H1 (cell line): Measurements from ENCODE around the gene GRID1. TPM values are rescaled to one million over a fixed set of nuclear protein-coding genes. Genes with fewer than 3 reads are reported as not detected.

ENCODE experiments used
- CTCF ChIA-PET: fragments of 300-600 bp; sonication (Branson Sonifier 250); formaldehyde crosslinking; loops from one replicate; lab custom pipeline; 2021; ENCODE audit not compliant: partially characterized antibody; lab: Charles Lee
- POLR2A ChIA-PET: fragments of 300-600 bp; sonication (Branson Sonifier 250); formaldehyde crosslinking; loops from one replicate; lab custom pipeline; 2021; ENCODE audit warnings: inconsistent platforms; ENCODE audit not compliant: partially characterized antibody; lab: Charles Lee
- DNase-seq, 2 experiments: peaks; one replicate each; pipeline versions ENCODE4 v3.0.0 to v3.0.0-alpha.2; 2010 to 2022; ENCODE audit warnings: low spot score in 2 of 2, low read depth in 1 of 2, mixed read lengths in 1 of 2
- FAIRE-seq: peaks from 2 replicates; lab custom pipeline; 2011; peaks lifted over from hg19 to GRCh38; lab: Jason Lieb, UNC
- H2AFZ ChIP-seq: 2 replicates; pipeline ENCODE4 v1.8.1; 2012; ENCODE audit warnings: low read length, inconsistent platforms
- H2AK5ac ChIP-seq: 2 replicates; pipeline ENCODE4 v1.6.1; 2013; ENCODE audit warnings: low read depth, low read length
- H2BK120ac ChIP-seq: replicated peaks from 2 replicates; pipeline ENCODE3; 2013; ENCODE audit warnings: low read depth, low read length, inconsistent platforms
- H2BK12ac ChIP-seq: 2 replicates; pipeline ENCODE4 v1.6.1; 2013; ENCODE audit warnings: low read depth, low read length
- H2BK15ac ChIP-seq: 2 replicates; pipeline ENCODE4 v1.6.1; 2013; ENCODE audit warnings: low read length
- H2BK20ac ChIP-seq: 2 replicates; pipeline ENCODE4 v1.6.1; 2013; ENCODE audit warnings: low read length
- H2BK5ac ChIP-seq: 2 replicates; pipeline ENCODE4 v1.6.1; 2013; ENCODE audit warnings: low read depth, low read length
- H3K14ac ChIP-seq: 2 replicates; pipeline ENCODE4 v1.6.1; 2013; ENCODE audit warnings: inconsistent platforms; ENCODE audit not compliant: insufficient read length
- H3K18ac ChIP-seq: 2 replicates; pipeline ENCODE4 v1.6.1; 2013; ENCODE audit warnings: low read length; ENCODE audit errors: extremely low read depth
- H3K23ac ChIP-seq: 2 replicates; pipeline ENCODE4 v1.6.1; 2013; ENCODE audit warnings: inconsistent platforms; ENCODE audit not compliant: insufficient read length
- H3K23me2 ChIP-seq: 2 replicates; pipeline ENCODE4 v1.6.1; 2013; ENCODE audit warnings: low read depth, low read length
- H3K27ac ChIP-seq: 2 replicates; pipeline ENCODE4 v1.6.1; 2011; ENCODE audit warnings: low read depth, low read length, inconsistent platforms
- H3K27me3 ChIP-seq, 4 experiments: replicated peaks in 1 of 4; 1 replicate in 1 of 4; 2 replicates in 3 of 4; pipeline versions ENCODE4 v1.6.1 to v1.8.1; 2011 to 2013; ENCODE audit warnings: low read length in 3 of 4, mild to moderate bottlenecking in 3 of 4, inconsistent platforms in 2 of 4, mixed read lengths in 2 of 4, moderate library complexity in 1 of 4; ENCODE audit not compliant: control insufficient read depth in 3 of 4, insufficient read depth in 3 of 4; ENCODE audit errors: extremely low read depth in 1 of 4
- H3K36me3 ChIP-seq, 4 experiments: 2 replicates each; pipeline versions ENCODE4 v1.6.1 to v1.8.1; 2011 to 2013; ENCODE audit warnings: mild to moderate bottlenecking in 4 of 4, low read length in 3 of 4, moderate library complexity in 2 of 4, control low read depth in 1 of 4, inconsistent platforms in 1 of 4; ENCODE audit not compliant: insufficient read depth in 4 of 4, control insufficient read depth in 2 of 4
- H3K4ac ChIP-seq: replicated peaks from 2 replicates; pipeline ENCODE3; 2013; ENCODE audit warnings: low read length, low read depth, mixed read lengths, inconsistent platforms; ENCODE audit not compliant: insufficient read length
- H3K4me1 ChIP-seq, 4 experiments: replicated peaks in 1 of 4; 1 replicate in 1 of 4; 2 replicates in 3 of 4; pipeline versions ENCODE4 v1.6.1 to v1.8.1; 2011 to 2013; ENCODE audit warnings: low read length in 3 of 4, inconsistent platforms in 2 of 4, mixed read lengths in 1 of 4; ENCODE audit not compliant: insufficient read depth in 4 of 4, control insufficient read depth in 3 of 4
- H3K4me2 ChIP-seq, 2 experiments: 2 replicates each; pipeline versions ENCODE4 v1.6.1 to v1.8.1; 2011 to 2013; ENCODE audit warnings: low read depth in 2 of 2, low read length in 2 of 2, control low read depth in 1 of 2, inconsistent platforms in 1 of 2, mild to moderate bottlenecking in 1 of 2; ENCODE audit not compliant: insufficient read depth in 1 of 2
- H3K4me3 ChIP-seq, 4 experiments: fragments of 200-600, 300-600 bp in 1 of 4; sonication (generic), shearing (Covaris generic), sonication (Bioruptor Twin) in 1 of 4; 2 replicates each; pipeline versions ENCODE4 v1.5.1 to v1.8.1; 2011 to 2016; ENCODE audit warnings: low read length in 4 of 4, low read depth in 3 of 4, control low read depth in 2 of 4, inconsistent platforms in 2 of 4, mild to moderate bottlenecking in 2 of 4, mixed read lengths in 1 of 4, moderate library complexity in 1 of 4; ENCODE audit not compliant: insufficient read depth in 2 of 4; ENCODE audit errors: extremely low read depth in 1 of 4
- H3K56ac ChIP-seq: replicated peaks from 2 replicates; pipeline ENCODE3; 2013; ENCODE audit warnings: low read depth, mild to moderate bottlenecking, mixed read lengths, low read length, inconsistent platforms; ENCODE audit not compliant: insufficient read length
- H3K79me1 ChIP-seq: 2 replicates; pipeline ENCODE4 v1.6.1; 2013; ENCODE audit warnings: low read depth, low read length, control low read depth
- H3K79me2 ChIP-seq, 2 experiments: 2 replicates each; pipeline versions ENCODE4 v1.6.1 to v1.8.1; 2012 to 2013; ENCODE audit warnings: low read length in 2 of 2, mild to moderate bottlenecking in 2 of 2, inconsistent platforms in 1 of 2; ENCODE audit not compliant: insufficient read depth in 2 of 2, control insufficient read depth in 1 of 2
- H3K9ac ChIP-seq, 4 experiments: replicated peaks in 1 of 4; 1 replicate in 1 of 4; 2 replicates in 3 of 4; pipeline versions ENCODE4 v1.6.1 to v1.8.1; 2011 to 2013; ENCODE audit warnings: low read depth in 3 of 4, low read length in 3 of 4, control low read depth in 2 of 4, mild to moderate bottlenecking in 2 of 4, moderate library complexity in 2 of 4, inconsistent platforms in 1 of 4; ENCODE audit errors: extremely low read depth in 1 of 4
- H3K9me3 ChIP-seq, 2 experiments: 2 replicates each; pipeline versions ENCODE4 v1.6.1 to v1.8.1; 2012 to 2013; ENCODE audit warnings: mild to moderate bottlenecking in 2 of 2, moderate library complexity in 2 of 2, control low read depth in 1 of 2, inconsistent platforms in 1 of 2, low read depth in 1 of 2, low read length in 1 of 2, mixed read lengths in 1 of 2; ENCODE audit not compliant: insufficient read depth in 2 of 2
- H4K20me1 ChIP-seq, 2 experiments: replicated peaks in 1 of 2; 2 replicates each; pipeline versions ENCODE3 to v1.8.1; 2011 to 2013; ENCODE audit warnings: inconsistent platforms in 2 of 2, low read length in 2 of 2, mild to moderate bottlenecking in 1 of 2; ENCODE audit not compliant: insufficient read depth in 2 of 2, control insufficient read depth in 1 of 2
- H4K5ac ChIP-seq: 2 replicates; pipeline ENCODE4 v1.6.1; 2013; ENCODE audit warnings: low read length, low read depth, mixed read lengths, inconsistent platforms; ENCODE audit not compliant: insufficient read length
- H4K8ac ChIP-seq: 2 replicates; pipeline ENCODE4 v1.8.0; 2013; ENCODE audit warnings: mild to moderate bottlenecking, moderate library complexity, low read length, inconsistent platforms; ENCODE audit not compliant: insufficient read depth; ENCODE audit errors: extremely low read depth
- H4K91ac ChIP-seq: replicated peaks from 2 replicates; pipeline ENCODE3; 2013; ENCODE audit warnings: low read length, mixed read lengths, inconsistent platforms; ENCODE audit not compliant: insufficient read length
- EZH2 ChIP-seq: fragments of 200-600 bp; sonication (generic); IDR thresholded peaks from 2 replicates; pipeline ENCODE4 v1.7.1; 2012; ENCODE audit warnings: low read depth, mild to moderate bottlenecking, moderate library complexity, low read length, inconsistent platforms; ENCODE audit not compliant: severe bottlenecking
- KDM5A ChIP-seq: fragments of 200-600 bp; IDR thresholded peaks from 2 replicates; pipeline ENCODE4 v1.7.1; 2012; ENCODE audit warnings: mild to moderate bottlenecking, low read length, inconsistent platforms, mixed read lengths
- TAF7 ChIP-seq: optimal IDR thresholded peaks from 2 replicates; pipeline ENCODE3; 2011; ENCODE audit warnings: low read depth, mild to moderate bottlenecking, inconsistent platforms, low read length, moderate library complexity, borderline replicate concordance
- TBP ChIP-seq: IDR thresholded peaks from 2 replicates; pipeline ENCODE4 v1.6.1; 2011; ENCODE audit warnings: low read depth, low read length, improper control_type of control experiment
- WGBS, 2 experiments: shearing (Covaris generic) in 1 of 2; methylation state at CpG; one replicate each; pipeline versions ENCODE4 v1.1.6 to v1.1.7; 2013 to 2015; ENCODE audit warnings: low lambda C conversion rate in 2 of 2, mixed read lengths in 2 of 2, inconsistent platforms in 1 of 2, low coverage in 1 of 2, missing lambda C conversion rate in 1 of 2; ENCODE audit not compliant: insufficient replicate concordance in 2 of 2, insufficient coverage in 1 of 2, insufficient read length in 1 of 2; ENCODE audit errors: extremely low coverage in 1 of 2, missing lambda C conversion rate in 1 of 2; 5-methylcytosine and 5-hydroxymethylcytosine counted together
- polyA plus RNA-seq, 7 experiments: library from polyadenylated mRNA; depleted of rRNA in 3 of 7; stranded (reverse) in 5 of 7; unstranded in 2 of 7; fragments of >200 nt in 5 of 7; fragments of 200-250 nt in 2 of 7; gene quantifications; 1 replicate in 5 of 7; 2 replicates in 1 of 7; 4 replicates in 1 of 7; pipeline versions ENCODE4 v1.2.1 to v1.2.3, GENCODE V29; 2011 to 2013; ENCODE audit warnings: missing spikeins in 2 of 7, mixed read lengths in 2 of 7
- total RNA-seq: library from RNA; stranded (reverse); fragmentation: NEBNext Ultra II Directional; extraction: Animal tissue kit (Norgen Biotek cat#: 25700); gene quantifications from 2 replicates; pipeline ENCODE4 v1.2.1, GENCODE V29; 2021
- TF ChIP-seq, protein P1 (sequence below): IDR thresholded peaks from 2 replicates; pipeline ENCODE4 v1.6.1; 2012; ENCODE audit warnings: low read length, inconsistent platforms

Gene GRID1
- total and polyA plus RNA-seq, 2 of the 8 experiments (the other 6 are each of a cell fraction or from before 2014, with no cell fraction given), result 0.22 to 0.30 TPM

- no peaks in the 10 kb centered on the region for H3K36me3 ChIP-seq
- no peak for FAIRE-seq
- TF ChIP-seq TBP (no peak), TAF7 (no peak), EZH2 (no peak), KDM5A (no peak)
- TF ChIP-seq, protein P1, sequence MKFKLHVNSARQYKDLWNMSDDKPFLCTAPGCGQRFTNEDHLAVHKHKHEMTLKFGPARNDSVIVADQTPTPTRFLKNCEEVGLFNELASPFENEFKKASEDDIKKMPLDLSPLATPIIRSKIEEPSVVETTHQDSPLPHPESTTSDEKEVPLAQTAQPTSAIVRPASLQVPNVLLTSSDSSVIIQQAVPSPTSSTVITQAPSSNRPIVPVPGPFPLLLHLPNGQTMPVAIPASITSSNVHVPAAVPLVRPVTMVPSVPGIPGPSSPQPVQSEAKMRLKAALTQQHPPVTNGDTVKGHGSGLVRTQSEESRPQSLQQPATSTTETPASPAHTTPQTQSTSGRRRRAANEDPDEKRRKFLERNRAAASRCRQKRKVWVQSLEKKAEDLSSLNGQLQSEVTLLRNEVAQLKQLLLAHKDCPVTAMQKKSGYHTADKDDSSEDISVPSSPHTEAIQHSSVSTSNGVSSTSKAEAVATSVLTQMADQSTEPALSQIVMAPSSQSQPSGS, result no peak
- no peak overlapping the region for H3K56ac ChIP-seq
- no peak overlapping the region for H4K8ac ChIP-seq
- no peak overlapping the region for H2BK5ac ChIP-seq
- no peak overlapping the region for H2AK5ac ChIP-seq
- no peaks in the 10 kb centered on the region for H3K4me1 ChIP-seq
- no peaks in the 10 kb centered on the region for H3K27me3 ChIP-seq
- H2AFZ ChIP-seq, result no peak overlapping the region
- ChIA-PET CTCF (interaction anchor here (1.3 kb wide), 1 partner anchor 143 kb away, joined by 3 read pairs; no protein-coding TSS in a partner anchor), POLR2A (no interaction called here)
- H3K23me2 ChIP-seq, result no peaks in the 10 kb centered on the region
- H3K4ac ChIP-seq, result no peak overlapping the region
- no peaks in the 10 kb centered on the region for H3K79me1 ChIP-seq
- H2BK15ac ChIP-seq, result no peak overlapping the region
- H2BK120ac ChIP-seq, result no peak overlapping the region
- no peaks in the 10 kb centered on the region for H3K9me3 ChIP-seq
- no peak overlapping the region for H4K91ac ChIP-seq
- H3K18ac ChIP-seq, result no peak overlapping the region
- H2BK20ac ChIP-seq, result no peak overlapping the region
- no peak overlapping the region for H2BK12ac ChIP-seq
- H3K9ac ChIP-seq, result no peak overlapping the region
- H3K14ac ChIP-seq, result no peak overlapping the region
- H3K27ac ChIP-seq, result no peak overlapping the region
- 89% methylated on average over 6 of the region's 6 CpGs; no CpG with 5 or more reads in 1 of the 2 experiments for WGBS, 2 experiments
- no peak overlapping the region for H3K23ac ChIP-seq
- no peaks in the 10 kb centered on the region for H4K20me1 ChIP-seq
- no peak overlapping the region for H3K4me3 ChIP-seq
- no peak for DNase-seq
- no peak overlapping the region for H3K4me2 ChIP-seq
- no peak overlapping the region for H4K5ac ChIP-seq
- no peaks in the 10 kb centered on the region for H3K79me2 ChIP-seq
Measured at GRCh38 chr10:85961073-85961472, 405.5 kb downstream of the GRID1 start.
